HepG2 (cell line): Measurements from ENCODE around the gene SND1. TPM values are rescaled to one million over a fixed set of nuclear protein-coding genes. Genes with fewer than 3 reads are reported as not detected.

Experiments
- SAP130 ChIP-seq: IDR thresholded peaks from 2 replicates; pipeline ENCODE4 v1.6.1; 2016; ENCODE audit warnings: low read depth
- TBL1XR1 ChIP-seq: fragments of 150-350 bp; IDR thresholded peaks from 2 replicates; pipeline ENCODE4 v1.6.1; 2014; ENCODE audit warnings: borderline replicate concordance, low read length; ENCODE audit not compliant: partially characterized antibody
- polyA plus RNA-seq, 8 experiments: library from polyadenylated mRNA; depleted of rRNA in 3 of 8; stranded (reverse) in 7 of 8; unstranded in 1 of 8; fragments of >200 nt; fragmentation: Illumina TruSeq in 4 of 8; extraction: Trizol in 4 of 8; gene quantifications; 2 replicates each; pipeline versions ENCODE4 v1.2.1 to v1.2.3, GENCODE V29; 2011 to 2016; ENCODE audit warnings: low read depth in 4 of 8, missing spikeins in 1 of 8, mixed read lengths in 1 of 8; ENCODE audit not compliant: insufficient read depth in 1 of 8
- total RNA-seq, 5 experiments: library from RNA; depleted of rRNA; stranded (reverse); fragments of >200 nt; fragmentation: Illumina TruSeq; extraction: Trizol; gene quantifications; 2 replicates each; pipeline ENCODE4 v1.2.3, GENCODE V29; 2016; ENCODE audit warnings: low read depth in 1 of 5
- TF ChIP-seq, protein P1 (sequence below): sonication (generic); formaldehyde crosslinking; IDR thresholded peaks from 2 replicates; pipeline ENCODE4 v1.4.0; 2020; ENCODE audit warnings: missing genetic modification reagents
- TF ChIP-seq, protein P2 (sequence below), 2 experiments: sonication (generic) in 1 of 2; formaldehyde crosslinking in 1 of 2; IDR thresholded peaks; 2 replicates each; pipeline versions ENCODE4 v1.4.0 to v1.6.1; 2016 to 2020; ENCODE audit warnings: borderline replicate concordance in 1 of 2, low read depth in 1 of 2, mild to moderate bottlenecking in 1 of 2, missing genetic modification reagents in 1 of 2

Gene SND1
- total and polyA plus RNA-seq, 2 of the 13 experiments (the other 11 are each of a cell fraction or from before 2014, with no cell fraction given): 110 to 182 TPM

DNA sequence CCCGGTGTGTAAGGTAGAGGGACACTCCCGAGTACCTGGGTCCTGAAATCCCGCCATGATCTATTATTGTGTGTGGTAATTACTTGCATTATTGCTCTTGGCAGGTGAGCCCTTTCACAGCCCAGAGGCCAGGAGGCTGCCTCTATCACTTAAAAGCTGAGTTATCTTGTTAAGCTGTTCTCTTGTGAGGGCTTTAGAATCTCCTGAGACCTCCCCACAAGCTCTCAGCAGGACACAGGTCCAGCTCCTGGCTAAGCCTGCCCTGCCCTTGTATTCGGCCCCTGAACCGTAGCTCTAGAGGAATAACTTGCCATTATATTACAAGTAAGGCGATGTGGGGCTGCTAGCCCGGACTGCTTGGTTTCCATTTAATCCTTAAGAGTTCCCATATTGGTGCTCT lies 13.9 kb downstream of the SND1 start (continued):
- TF ChIP-seq, protein P1, sequence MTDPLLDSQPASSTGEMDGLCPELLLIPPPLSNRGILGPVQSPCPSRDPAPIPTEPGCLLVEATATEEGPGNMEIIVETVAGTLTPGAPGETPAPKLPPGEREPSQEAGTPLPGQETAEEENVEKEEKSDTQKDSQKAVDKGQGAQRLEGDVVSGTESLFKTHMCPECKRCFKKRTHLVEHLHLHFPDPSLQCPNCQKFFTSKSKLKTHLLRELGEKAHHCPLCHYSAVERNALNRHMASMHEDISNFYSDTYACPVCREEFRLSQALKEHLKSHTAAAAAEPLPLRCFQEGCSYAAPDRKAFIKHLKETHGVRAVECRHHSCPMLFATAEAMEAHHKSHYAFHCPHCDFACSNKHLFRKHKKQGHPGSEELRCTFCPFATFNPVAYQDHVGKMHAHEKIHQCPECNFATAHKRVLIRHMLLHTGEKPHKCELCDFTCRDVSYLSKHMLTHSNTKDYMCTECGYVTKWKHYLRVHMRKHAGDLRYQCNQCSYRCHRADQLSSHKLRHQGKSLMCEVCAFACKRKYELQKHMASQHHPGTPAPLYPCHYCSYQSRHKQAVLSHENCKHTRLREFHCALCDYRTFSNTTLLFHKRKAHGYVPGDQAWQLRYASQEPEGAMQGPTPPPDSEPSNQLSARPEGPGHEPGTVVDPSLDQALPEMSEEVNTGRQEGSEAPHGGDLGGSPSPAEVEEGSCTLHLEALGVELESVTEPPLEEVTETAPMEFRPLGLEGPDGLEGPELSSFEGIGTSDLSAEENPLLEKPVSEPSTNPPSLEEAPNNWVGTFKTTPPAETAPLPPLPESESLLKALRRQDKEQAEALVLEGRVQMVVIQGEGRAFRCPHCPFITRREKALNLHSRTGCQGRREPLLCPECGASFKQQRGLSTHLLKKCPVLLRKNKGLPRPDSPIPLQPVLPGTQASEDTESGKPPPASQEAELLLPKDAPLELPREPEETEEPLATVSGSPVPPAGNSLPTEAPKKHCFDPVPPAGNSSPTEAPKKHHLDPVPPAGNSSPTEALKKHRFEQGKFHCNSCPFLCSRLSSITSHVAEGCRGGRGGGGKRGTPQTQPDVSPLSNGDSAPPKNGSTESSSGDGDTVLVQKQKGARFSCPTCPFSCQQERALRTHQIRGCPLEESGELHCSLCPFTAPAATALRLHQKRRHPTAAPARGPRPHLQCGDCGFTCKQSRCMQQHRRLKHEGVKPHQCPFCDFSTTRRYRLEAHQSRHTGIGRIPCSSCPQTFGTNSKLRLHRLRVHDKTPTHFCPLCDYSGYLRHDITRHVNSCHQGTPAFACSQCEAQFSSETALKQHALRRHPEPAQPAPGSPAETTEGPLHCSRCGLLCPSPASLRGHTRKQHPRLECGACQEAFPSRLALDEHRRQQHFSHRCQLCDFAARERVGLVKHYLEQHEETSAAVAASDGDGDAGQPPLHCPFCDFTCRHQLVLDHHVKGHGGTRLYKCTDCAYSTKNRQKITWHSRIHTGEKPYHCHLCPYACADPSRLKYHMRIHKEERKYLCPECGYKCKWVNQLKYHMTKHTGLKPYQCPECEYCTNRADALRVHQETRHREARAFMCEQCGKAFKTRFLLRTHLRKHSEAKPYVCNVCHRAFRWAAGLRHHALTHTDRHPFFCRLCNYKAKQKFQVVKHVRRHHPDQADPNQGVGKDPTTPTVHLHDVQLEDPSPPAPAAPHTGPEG (CRISPR knock-in tag): no peak
- TF ChIP-seq, protein P2, sequence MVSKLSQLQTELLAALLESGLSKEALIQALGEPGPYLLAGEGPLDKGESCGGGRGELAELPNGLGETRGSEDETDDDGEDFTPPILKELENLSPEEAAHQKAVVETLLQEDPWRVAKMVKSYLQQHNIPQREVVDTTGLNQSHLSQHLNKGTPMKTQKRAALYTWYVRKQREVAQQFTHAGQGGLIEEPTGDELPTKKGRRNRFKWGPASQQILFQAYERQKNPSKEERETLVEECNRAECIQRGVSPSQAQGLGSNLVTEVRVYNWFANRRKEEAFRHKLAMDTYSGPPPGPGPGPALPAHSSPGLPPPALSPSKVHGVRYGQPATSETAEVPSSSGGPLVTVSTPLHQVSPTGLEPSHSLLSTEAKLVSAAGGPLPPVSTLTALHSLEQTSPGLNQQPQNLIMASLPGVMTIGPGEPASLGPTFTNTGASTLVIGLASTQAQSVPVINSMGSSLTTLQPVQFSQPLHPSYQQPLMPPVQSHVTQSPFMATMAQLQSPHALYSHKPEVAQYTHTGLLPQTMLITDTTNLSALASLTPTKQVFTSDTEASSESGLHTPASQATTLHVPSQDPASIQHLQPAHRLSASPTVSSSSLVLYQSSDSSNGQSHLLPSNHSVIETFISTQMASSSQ (IDR thresholded peaks at IDR 0.05; ENCODE audit: low read depth): no peak
- TF ChIP-seq, protein P2 (CRISPR knock-in tag; IDR thresholded peaks at IDR 0.05; ENCODE audit: borderline replicate concordance): no peak
- TF ChIP-seq SAP130 (CRISPR knock-in tag) (no peak), TBL1XR1 (no peak)
